ENCODE results near the gene MMP15. TPM values are rescaled to one million over a fixed set of nuclear protein-coding genes. Genes with fewer than 3 reads are reported as not detected.

Gene MMP15
- total RNA-seq, 1 donor from 2014 or later, result 97.8 TPM

DNA sequence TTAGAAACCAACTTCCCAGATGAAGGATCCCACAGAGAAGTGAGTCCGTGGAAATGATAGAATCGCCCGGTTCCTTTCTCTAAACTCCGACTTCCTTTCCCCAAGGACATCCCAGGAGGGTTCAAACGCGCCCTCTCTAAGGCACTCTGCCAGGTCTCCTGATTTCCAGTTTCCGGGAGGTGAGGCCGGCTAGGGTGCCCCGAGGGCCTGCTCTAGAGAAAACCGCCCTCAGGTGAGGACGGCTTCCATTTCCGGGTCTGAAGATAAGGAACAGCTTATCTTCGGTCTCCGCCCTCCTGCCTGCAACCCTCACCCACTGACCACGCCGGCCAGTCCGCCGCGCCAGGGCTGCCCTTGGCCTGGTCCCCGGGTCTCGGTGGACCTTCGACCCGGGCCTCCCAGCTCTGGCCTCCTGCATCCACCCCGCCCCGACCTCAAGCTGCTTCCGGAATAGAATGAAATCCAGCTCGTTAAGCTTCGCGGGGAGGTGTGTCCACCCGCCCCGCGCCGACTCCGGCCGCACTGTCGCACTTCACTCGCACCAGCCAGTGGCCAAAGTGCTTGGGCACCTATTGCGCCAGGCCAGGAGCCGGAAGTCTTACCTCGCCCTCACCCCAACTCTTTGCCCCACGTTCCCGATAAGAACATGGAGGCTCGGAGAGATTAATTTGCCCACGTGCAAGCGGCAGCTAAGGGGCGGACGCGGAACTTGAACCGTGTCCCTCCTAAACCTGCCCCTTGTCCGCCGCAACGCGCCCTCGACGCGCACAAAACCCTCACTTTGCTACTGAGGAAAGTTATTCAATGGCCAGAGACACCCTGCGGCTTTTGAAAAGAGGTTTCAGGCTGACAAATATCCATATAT is 836 bp upstream of the MMP15 start:
- Mint-ChIP-seq H3K4me3 (ENCODE audit: unreplicated experiment) (peak overlapping the region; percentile 91), H3K27me3 (ENCODE audit: unreplicated experiment) (peaks cover 26% of the 10 kb centered on the region), H3K36me3 (ENCODE audit: low read depth, unreplicated experiment) (peaks cover 5% of the 10 kb centered on the region), H3K9me3 (ENCODE audit: unreplicated experiment) (no peaks in the 10 kb centered on the region), H3K27ac (ENCODE audit: unreplicated experiment) (peak overlapping the region; percentile 74), H3K4me1 (ENCODE audit: unreplicated experiment) (peaks cover 42% of the 10 kb centered on the region)
- peak; percentile 43 for DNase-seq (ENCODE audit: low spot score)
- no peak for TF ChIP-seq CTCF (IDR thresholded peaks at IDR 0.05; ENCODE audit: unreplicated experiment)

DNA sequence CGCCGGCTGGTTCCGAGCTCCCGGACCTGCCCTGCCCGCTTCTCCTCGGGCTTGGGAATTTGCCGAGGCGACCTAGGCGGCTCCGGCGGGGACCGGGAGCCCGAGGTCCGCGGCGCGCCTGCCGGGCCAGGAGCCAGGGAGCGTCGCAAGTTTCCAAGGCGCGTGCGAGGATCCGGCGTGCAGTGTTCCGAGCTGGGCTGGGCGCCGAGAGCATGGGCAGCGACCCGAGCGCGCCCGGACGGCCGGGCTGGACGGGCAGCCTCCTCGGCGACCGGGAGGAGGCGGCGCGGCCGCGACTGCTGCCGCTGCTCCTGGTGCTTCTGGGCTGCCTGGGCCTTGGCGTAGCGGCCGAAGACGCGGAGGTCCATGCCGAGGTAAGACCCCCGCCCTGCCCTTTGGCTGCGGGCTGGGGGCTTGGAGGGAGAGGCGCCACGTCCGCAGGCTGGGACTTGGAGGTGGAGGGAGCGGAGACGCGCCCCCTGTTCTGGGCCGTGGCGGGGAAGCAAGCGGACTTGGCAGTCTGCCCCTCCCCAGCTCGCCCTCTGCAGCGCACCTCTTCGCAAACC is 668 bp downstream of the MMP15 start:
- peak; percentile 49 for DNase-seq (ENCODE audit: low spot score)
- no peak for TF ChIP-seq CTCF (IDR thresholded peaks at IDR 0.05; ENCODE audit: unreplicated experiment)
- no peaks in the 10 kb centered on the region for H3K9me3 Mint-ChIP-seq (ENCODE audit: unreplicated experiment)
- H3K27ac Mint-ChIP-seq (ENCODE audit: unreplicated experiment), result no peak overlapping the region
- H3K4me3 Mint-ChIP-seq (ENCODE audit: unreplicated experiment), result peak overlapping the region; percentile 87
- H3K27me3 Mint-ChIP-seq (ENCODE audit: unreplicated experiment), result peaks cover 31% of the 10 kb centered on the region
- H3K36me3 Mint-ChIP-seq (ENCODE audit: low read depth, unreplicated experiment), result peaks cover 12% of the 10 kb centered on the region
- peaks cover 42% of the 10 kb centered on the region for H3K4me1 Mint-ChIP-seq (ENCODE audit: unreplicated experiment)

GRCh38 chr16:58026705-58027160 is 1.2 kb downstream of the MMP15 start:
- Mint-ChIP-seq H3K4me3 (ENCODE audit: unreplicated experiment) (peak overlapping the region; percentile 87), H3K27ac (ENCODE audit: unreplicated experiment) (no peak overlapping the region), H3K9me3 (ENCODE audit: unreplicated experiment) (no peaks in the 10 kb centered on the region), H3K36me3 (ENCODE audit: low read depth, unreplicated experiment) (peaks cover 12% of the 10 kb centered on the region), H3K4me1 (ENCODE audit: unreplicated experiment) (peaks cover 45% of the 10 kb centered on the region), H3K27me3 (ENCODE audit: unreplicated experiment) (peaks cover 31% of the 10 kb centered on the region)
- peak; percentile 37 for DNase-seq (ENCODE audit: low spot score)
- TF ChIP-seq CTCF (IDR thresholded peaks at IDR 0.05; ENCODE audit: unreplicated experiment), result no peak

DNA sequence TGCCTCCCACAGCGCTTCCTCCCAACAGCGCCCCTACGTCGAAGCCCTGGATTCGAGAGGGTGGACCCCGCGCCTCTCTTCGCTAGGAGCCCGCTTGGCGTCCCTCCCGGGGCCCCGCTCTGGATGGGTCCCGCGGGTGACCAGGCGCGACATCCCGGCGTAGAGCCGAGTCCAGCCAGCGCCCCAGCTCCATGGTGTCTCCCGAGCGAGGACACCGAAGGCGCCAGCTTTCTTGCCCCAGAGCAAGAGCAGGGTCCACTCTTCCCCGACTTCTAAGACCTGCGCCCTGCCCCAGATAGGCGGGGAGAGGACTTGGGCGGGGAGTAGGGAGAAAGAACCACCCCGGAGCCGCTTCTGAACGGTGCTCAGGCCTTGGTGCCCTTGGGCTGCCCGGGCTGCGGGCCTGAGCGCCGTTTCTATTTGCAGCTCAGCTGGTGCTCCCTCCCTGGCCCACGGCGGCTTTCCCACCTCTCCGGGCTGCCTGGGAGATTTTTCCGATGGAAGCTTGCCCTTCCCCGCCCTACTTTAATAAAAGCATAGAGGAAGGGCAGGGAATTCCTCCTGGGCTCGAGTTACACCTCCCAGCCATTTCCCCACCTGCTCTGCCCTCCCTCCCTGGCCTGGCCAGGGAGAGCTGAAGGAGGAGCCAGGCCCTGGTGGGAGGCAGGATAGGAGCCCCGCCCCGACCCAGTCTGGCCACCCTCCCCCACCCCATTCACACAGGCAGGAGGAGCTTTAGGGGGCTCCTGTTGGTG is 1.8 kb downstream of the MMP15 start:
- peaks cover 12% of the 10 kb centered on the region for H3K36me3 Mint-ChIP-seq (ENCODE audit: low read depth, unreplicated experiment)
- H3K9me3 Mint-ChIP-seq (ENCODE audit: unreplicated experiment), result no peaks in the 10 kb centered on the region
- no peak overlapping the region for H3K27ac Mint-ChIP-seq (ENCODE audit: unreplicated experiment)
- no peak for TF ChIP-seq CTCF (IDR thresholded peaks at IDR 0.05; ENCODE audit: unreplicated experiment)
- H3K27me3 Mint-ChIP-seq (ENCODE audit: unreplicated experiment), result peaks cover 31% of the 10 kb centered on the region
- peak overlapping the region; percentile 87 for H3K4me3 Mint-ChIP-seq (ENCODE audit: unreplicated experiment)
- DNase-seq (ENCODE audit: low spot score), result no peak
- peaks cover 46% of the 10 kb centered on the region for H3K4me1 Mint-ChIP-seq (ENCODE audit: unreplicated experiment)

All from endothelial cell (in vitro differentiated cells).